MG63 (cell line): ENCODE data around the gene PEX7. TPM values are rescaled to one million over a fixed set of nuclear protein-coding genes. Genes with fewer than 3 reads are reported as not detected.
"Not testable (repeated sequence)": the region's sequence is repeated elsewhere in the genome, so short reads cannot be mapped to it uniquely, and the experiment has no call there.

Experiments used
- DNase-seq: peaks from one replicate; pipeline ENCODE4 v3.0.0-alpha.2; 2020
- H3K27me3 ChIP-seq: fragments of 250-450 bp; sonication (Bioruptor Pico); 2 replicates; pipeline ENCODE4 v1.5.1; 2020; ENCODE audit warnings: mild to moderate bottlenecking, moderate library complexity
- H3K36me3 ChIP-seq: fragments of 250-450 bp; sonication (Bioruptor Pico); 2 replicates; pipeline ENCODE4 v1.5.1; 2020; ENCODE audit warnings: mild to moderate bottlenecking, moderate library complexity
- H3K4me3 ChIP-seq: fragments of 250-450 bp; sonication (Bioruptor Pico); 2 replicates; pipeline ENCODE4 v1.5.1; 2020; ENCODE audit warnings: mild to moderate bottlenecking, moderate library complexity
- H3K9me3 ChIP-seq: fragments of 250-450 bp; sonication (Bioruptor Pico); 2 replicates; pipeline ENCODE4 v1.5.1; 2020; ENCODE audit warnings: mild to moderate bottlenecking, moderate library complexity
- total RNA-seq: library from RNA; depleted of rRNA; stranded (reverse); fragments of >200 nt; shearing (Covaris generic); gene quantifications from 2 replicates; pipeline ENCODE4 v1.2.3, GENCODE V29; 2014; ENCODE audit warnings: low replicate concordance

The PEX7 gene
- total RNA-seq, 1 experiment from 2014 or later, result 3.0 TPM

GRCh38 chr6:136812174-136812573 is 10.2 kb upstream of the PEX7 start:
- Histone ChIP-seq H3K36me3 (no peaks in the 10 kb centered on the region), H3K4me3 (no peak overlapping the region), H3K27me3 (no peaks in the 10 kb centered on the region), H3K9me3 (no peaks in the 10 kb centered on the region)
- DNase-seq, result no peak

GRCh38 chr6:136815608-136816007 is 6.8 kb upstream of the PEX7 start:
- not testable (repeated sequence) for H3K9me3 ChIP-seq, H3K4me3 ChIP-seq, H3K36me3 ChIP-seq, DNase-seq, H3K27me3 ChIP-seq

- H3K4me3 ChIP-seq, result no peak overlapping the region
These were observed 5.7 kb upstream of the PEX7 start for GRCh38 chr6:136816656-136817055.

GRCh38 chr6:136820561-136820960 is 1.8 kb upstream of the PEX7 start:
- no peak for DNase-seq
- H3K9me3 ChIP-seq, result no peaks in the 10 kb centered on the region
- H3K4me3 ChIP-seq, result no peak overlapping the region
- H3K36me3 ChIP-seq, result no peaks in the 10 kb centered on the region
- no peaks in the 10 kb centered on the region for H3K27me3 ChIP-seq

More at GRCh38 chr6:136816656-136817055, 5.7 kb upstream of the PEX7 start:
- H3K36me3 ChIP-seq, result no peaks in the 10 kb centered on the region
- no peak for DNase-seq
- no peaks in the 10 kb centered on the region for H3K27me3 ChIP-seq
- H3K9me3 ChIP-seq, result no peaks in the 10 kb centered on the region

- peak; percentile 24 for DNase-seq
- H3K9me3 ChIP-seq, result no peaks in the 10 kb centered on the region
- H3K27me3 ChIP-seq, result no peaks in the 10 kb centered on the region
- no peaks in the 10 kb centered on the region for H3K36me3 ChIP-seq
- H3K4me3 ChIP-seq, result peak overlapping the region; percentile 50
These were observed 381 bp upstream of the PEX7 start for GRCh38 chr6:136822046-136822375.

GRCh38 chr6:136823128-136823660 is 802 bp downstream of the PEX7 start:
- peak overlapping the region; percentile 50 for H3K4me3 ChIP-seq
- no peaks in the 10 kb centered on the region for H3K27me3 ChIP-seq
- H3K9me3 ChIP-seq, result no peaks in the 10 kb centered on the region
- DNase-seq, result no peak
- no peaks in the 10 kb centered on the region for H3K36me3 ChIP-seq

- Histone ChIP-seq H3K9me3 (no peaks in the 10 kb centered on the region; the same call in 1 of the 2 replicates), H3K27me3 (no peaks in the 10 kb centered on the region), H3K36me3 (peaks cover 8% of the 10 kb centered on the region; the same call in 1 of the 2 replicates), H3K4me3 (no peak overlapping the region)
- DNase-seq, result no peak
These were observed 3.8 kb downstream of the PEX7 start for GRCh38 chr6:136826216-136826615.

GRCh38 chr6:136831873-136832562 is 9.6 kb downstream of the PEX7 start:
- no peak for DNase-seq
- H3K4me3 ChIP-seq, result no peak overlapping the region
- peaks cover 3% of the 10 kb centered on the region for H3K9me3 ChIP-seq
- peaks cover 15% of the 10 kb centered on the region for H3K36me3 ChIP-seq
- no peaks in the 10 kb centered on the region for H3K27me3 ChIP-seq

GRCh38 chr6:136840276-136841001 is 18.0 kb downstream of the PEX7 start:
- no peak for DNase-seq
- H3K27me3 ChIP-seq, result no peaks in the 10 kb centered on the region
- no peaks in the 10 kb centered on the region for H3K9me3 ChIP-seq
- no peaks in the 10 kb centered on the region for H3K36me3 ChIP-seq
- H3K4me3 ChIP-seq, result no peak overlapping the region

GRCh38 chr6:136843210-136843609 is 20.8 kb downstream of the PEX7 start:
- no peak overlapping the region for H3K4me3 ChIP-seq
- DNase-seq, result no peak
- no peaks in the 10 kb centered on the region for H3K27me3 ChIP-seq
- no peaks in the 10 kb centered on the region for H3K36me3 ChIP-seq
- H3K9me3 ChIP-seq, result no peaks in the 10 kb centered on the region

- DNase-seq, result no peak
- no peak overlapping the region for H3K4me3 ChIP-seq
- H3K36me3 ChIP-seq, result no peaks in the 10 kb centered on the region
- H3K27me3 ChIP-seq, result no peaks in the 10 kb centered on the region
- no peaks in the 10 kb centered on the region for H3K9me3 ChIP-seq
These were observed 23.7 kb downstream of the PEX7 start for GRCh38 chr6:136846046-136846445.

GRCh38 chr6:136846477-136846876 is 24.1 kb downstream of the PEX7 start:
- not testable (repeated sequence) for H3K27me3 ChIP-seq, DNase-seq, H3K36me3 ChIP-seq, H3K4me3 ChIP-seq, H3K9me3 ChIP-seq

- not testable (repeated sequence) for DNase-seq, H3K27me3 ChIP-seq, H3K36me3 ChIP-seq, H3K4me3 ChIP-seq, H3K9me3 ChIP-seq
These were observed 27.7 kb downstream of the PEX7 start for GRCh38 chr6:136849979-136850563.

- no peaks in the 10 kb centered on the region for H3K9me3 ChIP-seq
- H3K36me3 ChIP-seq, result no peaks in the 10 kb centered on the region
- no peaks in the 10 kb centered on the region for H3K27me3 ChIP-seq
- H3K4me3 ChIP-seq, result no peak overlapping the region
- DNase-seq, result no peak
These were observed 37.0 kb downstream of the PEX7 start for GRCh38 chr6:136859430-136859829.

- no peaks in the 10 kb centered on the region for H3K9me3 ChIP-seq
- no peak for DNase-seq
- no peak overlapping the region for H3K4me3 ChIP-seq
- no peaks in the 10 kb centered on the region for H3K36me3 ChIP-seq
- no peaks in the 10 kb centered on the region for H3K27me3 ChIP-seq
These were observed 37.7 kb downstream of the PEX7 start for GRCh38 chr6:136860043-136860442.

- DNase-seq, result no peak
- no peaks in the 10 kb centered on the region for H3K9me3 ChIP-seq
- no peaks in the 10 kb centered on the region for H3K36me3 ChIP-seq
- no peak overlapping the region for H3K4me3 ChIP-seq
- no peaks in the 10 kb centered on the region for H3K27me3 ChIP-seq
These were observed 40.3 kb downstream of the PEX7 start for GRCh38 chr6:136862662-136863061.

- Histone ChIP-seq H3K9me3 (no peaks in the 10 kb centered on the region), H3K27me3 (no peaks in the 10 kb centered on the region), H3K36me3 (no peaks in the 10 kb centered on the region), H3K4me3 (no peak overlapping the region)
- no peak for DNase-seq
These were observed 41.4 kb downstream of the PEX7 start for GRCh38 chr6:136863752-136864151.
